Mesothelial cell of epicardium (in vitro differentiated cells): Measurements from ENCODE around the gene WASF3. TPM values are rescaled to one million over a fixed set of nuclear protein-coding genes. Genes with fewer than 3 reads are reported as not detected.

Source experiments
- DNase-seq, 2 experiments: peaks; one replicate each; pipeline ENCODE4 v3.0.0; 2021; ENCODE audit warnings: low spot score in 2 of 2; ENCODE audit not compliant: unreplicated experiment in 2 of 2
- H3K27ac Mint-ChIP-seq: 2 replicates; pipeline ENCODE4 v1.8.0; 2021; ENCODE audit warnings: mixed read lengths
- H3K27me3 Mint-ChIP-seq: 2 replicates; pipeline ENCODE4 v1.8.0; 2021; ENCODE audit warnings: low read depth, mixed read lengths
- H3K36me3 Mint-ChIP-seq: 2 replicates; pipeline ENCODE4 v1.8.0; 2021; ENCODE audit warnings: mixed read lengths
- H3K4me1 Mint-ChIP-seq: 2 replicates; pipeline ENCODE4 v1.8.0; 2021; ENCODE audit warnings: mixed read lengths
- H3K4me3 Mint-ChIP-seq: 2 replicates; pipeline ENCODE4 v1.8.0; 2021; ENCODE audit warnings: mild to moderate bottlenecking, moderate library complexity, mixed read lengths
- H3K9me3 Mint-ChIP-seq: 2 replicates; pipeline ENCODE4 v1.8.0; 2021; ENCODE audit warnings: mixed read lengths
- CTCF ChIP-seq: fragments of 200-600 bp; sonication (generic); IDR thresholded peaks from one replicate; pipeline ENCODE4 v1.5.0; 2021; ENCODE audit warnings: antibody characterized with exemption; ENCODE audit not compliant: unreplicated experiment
- total RNA-seq: library from RNA; stranded (reverse); gene quantifications from 3 replicates; pipeline ENCODE4 v1.2.1, GENCODE V29; 2021

WASF3 gene
- total RNA-seq, 1 donor from 2014 or later = 19.4 TPM

DNA sequence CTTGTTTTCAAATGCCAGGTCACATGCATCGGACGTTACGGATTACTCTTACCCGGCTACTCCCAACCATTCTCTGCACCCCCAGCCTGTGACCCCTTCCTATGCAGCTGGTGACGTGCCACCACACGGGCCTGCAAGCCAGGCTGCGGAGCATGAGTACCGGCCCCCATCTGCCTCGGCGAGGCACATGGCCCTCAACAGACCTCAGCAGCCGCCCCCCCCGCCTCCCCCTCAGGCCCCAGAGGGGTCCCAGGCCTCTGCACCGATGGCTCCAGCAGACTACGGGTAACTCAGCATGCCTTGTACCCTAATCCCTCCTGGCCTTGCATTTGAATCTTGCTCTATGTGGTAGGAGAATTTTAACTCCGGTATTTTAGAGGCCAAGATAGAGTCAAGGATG lies 123.6 kb downstream of the WASF3 start:
- TF ChIP-seq CTCF = no peak
- no peaks in the 10 kb centered on the region for H3K27me3 Mint-ChIP-seq
- H3K27ac Mint-ChIP-seq = no peak overlapping the region
- H3K9me3 Mint-ChIP-seq = no peaks in the 10 kb centered on the region
- peaks cover 19% of the 10 kb centered on the region for H3K36me3 Mint-ChIP-seq
- peaks cover 9% of the 10 kb centered on the region for H3K4me1 Mint-ChIP-seq
- no peak for DNase-seq
- H3K4me3 Mint-ChIP-seq = no peak overlapping the region

DNA sequence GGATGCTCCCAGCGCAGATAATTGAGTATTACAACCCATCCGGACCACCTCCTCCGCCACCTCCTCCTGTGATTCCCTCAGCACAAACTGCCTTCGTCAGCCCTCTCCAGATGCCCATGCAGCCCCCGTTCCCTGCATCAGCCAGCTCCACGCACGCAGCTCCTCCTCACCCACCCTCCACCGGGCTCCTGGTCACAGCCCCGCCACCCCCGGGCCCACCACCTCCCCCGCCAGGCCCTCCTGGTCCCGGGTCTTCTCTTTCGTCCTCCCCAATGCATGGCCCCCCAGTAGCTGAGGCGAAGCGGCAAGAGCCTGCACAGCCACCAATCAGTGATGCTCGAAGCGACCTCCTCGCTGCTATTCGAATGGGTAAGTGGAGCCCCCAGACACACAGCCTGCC lies 125.1 kb downstream of the WASF3 start:
- Mint-ChIP-seq H3K4me3 (no peak overlapping the region), H3K9me3 (no peaks in the 10 kb centered on the region), H3K4me1 (peaks cover 9% of the 10 kb centered on the region), H3K27ac (no peak overlapping the region), H3K27me3 (no peaks in the 10 kb centered on the region), H3K36me3 (peaks cover 28% of the 10 kb centered on the region)
- no peak for DNase-seq
- TF ChIP-seq CTCF = no peak

- Mint-ChIP-seq H3K27ac (no peak overlapping the region), H3K9me3 (peaks cover 16% of the 10 kb centered on the region), H3K36me3 (peaks cover 47% of the 10 kb centered on the region), H3K4me1 (peaks cover 1% of the 10 kb centered on the region), H3K27me3 (no peaks in the 10 kb centered on the region), H3K4me3 (no peak overlapping the region)
- no peak for TF ChIP-seq CTCF
- DNase-seq = no peak
Measured at GRCh38 chr13:26685606-26686005, 128.1 kb downstream of the WASF3 start.

GRCh38 chr13:26686285-26686684 lies 128.8 kb downstream of the WASF3 start:
- no peak for DNase-seq
- no peak overlapping the region for H3K4me3 Mint-ChIP-seq
- H3K27me3 Mint-ChIP-seq = no peaks in the 10 kb centered on the region
- H3K27ac Mint-ChIP-seq = no peak overlapping the region
- TF ChIP-seq CTCF = no peak
- H3K9me3 Mint-ChIP-seq = peaks cover 23% of the 10 kb centered on the region
- peaks cover 54% of the 10 kb centered on the region for H3K36me3 Mint-ChIP-seq
- no peaks in the 10 kb centered on the region for H3K4me1 Mint-ChIP-seq

GRCh38 chr13:26688286-26688685 lies 130.8 kb downstream of the WASF3 start:
- Mint-ChIP-seq H3K27ac (no peak overlapping the region), H3K9me3 (peaks cover 29% of the 10 kb centered on the region), H3K4me3 (no peak overlapping the region), H3K36me3 (peaks cover 43% of the 10 kb centered on the region), H3K27me3 (no peaks in the 10 kb centered on the region), H3K4me1 (no peaks in the 10 kb centered on the region)
- TF ChIP-seq CTCF = no peak
- no peak for DNase-seq

DNA sequence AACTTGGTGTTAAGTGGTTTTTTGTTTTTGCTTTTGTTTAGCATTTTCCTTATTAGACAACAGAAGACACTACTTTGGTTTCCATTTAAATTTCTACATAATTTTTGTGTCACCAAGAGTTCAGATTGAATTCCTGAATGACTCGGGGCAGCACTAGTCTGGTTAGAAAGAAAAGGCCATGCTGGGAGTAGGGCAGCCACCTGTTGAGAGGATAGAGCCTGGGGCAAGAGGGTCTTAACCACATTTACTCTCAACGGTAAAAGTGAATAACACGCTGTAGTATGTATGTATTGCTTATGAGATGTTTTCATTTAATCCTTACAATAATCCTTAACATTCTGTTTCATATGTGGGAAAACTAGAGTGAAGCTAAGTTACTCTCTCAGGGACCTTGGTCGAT lies 131.5 kb downstream of the WASF3 start:
- Mint-ChIP-seq H3K27me3 (no peaks in the 10 kb centered on the region), H3K9me3 (peaks cover 29% of the 10 kb centered on the region), H3K36me3 (peaks cover 43% of the 10 kb centered on the region), H3K4me1 (no peaks in the 10 kb centered on the region), H3K27ac (no peak overlapping the region), H3K4me3 (no peak overlapping the region)
- TF ChIP-seq CTCF = no peak
- no peak for DNase-seq
